ENCODE measurements around the gene MSTN. TPM values are rescaled to one million over a fixed set of nuclear protein-coding genes. Genes with fewer than 3 reads are reported as not detected.

The MSTN gene
- total RNA-seq, 2 experiments from 2014 or later, result not detected

DNA sequence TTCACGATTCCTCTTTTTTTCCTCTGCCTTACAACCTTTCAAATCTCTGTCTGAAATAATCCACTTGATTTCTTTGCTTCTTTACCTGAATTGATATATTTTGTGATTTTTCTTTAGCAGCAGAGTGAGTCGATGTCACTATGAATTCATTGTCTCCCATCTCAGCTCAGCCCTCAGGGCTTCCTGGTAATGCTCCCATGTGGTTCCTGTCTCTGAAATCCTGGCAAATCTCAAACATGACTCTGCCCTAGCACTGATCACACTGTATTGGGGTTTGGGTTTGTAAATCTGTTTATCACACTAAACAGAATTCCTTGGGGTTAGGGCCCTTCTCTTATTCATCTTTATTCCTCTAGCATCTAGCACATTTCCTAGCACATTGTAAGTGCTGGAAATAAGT is 43.0 kb upstream of the MSTN start:
- no peak for DNase-seq
- H3K4me1 ChIP-seq (ENCODE audit: insufficient read depth, low read length), result no peaks in the 10 kb centered on the region
- ChIA-PET CTCF (no interaction called here), POLR2A (no interaction called here)
- H3K27me3 Mint-ChIP-seq, result peaks cover 7% of the 10 kb centered on the region
- H3K27me3 ChIP-seq (ENCODE audit: control insufficient read depth in 1 of 2, insufficient read depth in 2 of 2, low read length in 2 of 2), result no peaks in the 10 kb centered on the region
- no peak for ATAC-seq (ENCODE audit: poor library complexity)
- no peaks in the 10 kb centered on the region for H3K36me3 Mint-ChIP-seq (ENCODE audit: low read depth)
- TF ChIP-seq, protein P1, sequence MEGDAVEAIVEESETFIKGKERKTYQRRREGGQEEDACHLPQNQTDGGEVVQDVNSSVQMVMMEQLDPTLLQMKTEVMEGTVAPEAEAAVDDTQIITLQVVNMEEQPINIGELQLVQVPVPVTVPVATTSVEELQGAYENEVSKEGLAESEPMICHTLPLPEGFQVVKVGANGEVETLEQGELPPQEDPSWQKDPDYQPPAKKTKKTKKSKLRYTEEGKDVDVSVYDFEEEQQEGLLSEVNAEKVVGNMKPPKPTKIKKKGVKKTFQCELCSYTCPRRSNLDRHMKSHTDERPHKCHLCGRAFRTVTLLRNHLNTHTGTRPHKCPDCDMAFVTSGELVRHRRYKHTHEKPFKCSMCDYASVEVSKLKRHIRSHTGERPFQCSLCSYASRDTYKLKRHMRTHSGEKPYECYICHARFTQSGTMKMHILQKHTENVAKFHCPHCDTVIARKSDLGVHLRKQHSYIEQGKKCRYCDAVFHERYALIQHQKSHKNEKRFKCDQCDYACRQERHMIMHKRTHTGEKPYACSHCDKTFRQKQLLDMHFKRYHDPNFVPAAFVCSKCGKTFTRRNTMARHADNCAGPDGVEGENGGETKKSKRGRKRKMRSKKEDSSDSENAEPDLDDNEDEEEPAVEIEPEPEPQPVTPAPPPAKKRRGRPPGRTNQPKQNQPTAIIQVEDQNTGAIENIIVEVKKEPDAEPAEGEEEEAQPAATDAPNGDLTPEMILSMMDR (IDR thresholded peaks at IDR 0.05), result no peak
- H3K4me1 Mint-ChIP-seq (ENCODE audit: low read depth), result no peaks in the 10 kb centered on the region
- H3K4me3 ChIP-seq (ENCODE audit: low read length), result no peak overlapping the region
- H3K9me3 ChIP-seq (ENCODE audit: control insufficient read depth in 1 of 2, insufficient read depth in 1 of 2, low read length in 2 of 2), result peaks cover 0 to 5% of the 10 kb centered on the region in 2 experiments
- no peak overlapping the region for H3K4me3 Mint-ChIP-seq
- H3K36me3 ChIP-seq (ENCODE audit: insufficient read depth, low read length), result no peaks in the 10 kb centered on the region
- intact Hi-C loops (cut with DNase I, micrococcal nuclease), result no loop called here
- no peak overlapping the region for H3K27ac ChIP-seq (ENCODE audit: low read depth in 1 of 2, low read length in 2 of 2)
- peaks cover 3% of the 10 kb centered on the region for H3K9me3 Mint-ChIP-seq
- H3K27ac Mint-ChIP-seq, result no peak overlapping the region

DNA sequence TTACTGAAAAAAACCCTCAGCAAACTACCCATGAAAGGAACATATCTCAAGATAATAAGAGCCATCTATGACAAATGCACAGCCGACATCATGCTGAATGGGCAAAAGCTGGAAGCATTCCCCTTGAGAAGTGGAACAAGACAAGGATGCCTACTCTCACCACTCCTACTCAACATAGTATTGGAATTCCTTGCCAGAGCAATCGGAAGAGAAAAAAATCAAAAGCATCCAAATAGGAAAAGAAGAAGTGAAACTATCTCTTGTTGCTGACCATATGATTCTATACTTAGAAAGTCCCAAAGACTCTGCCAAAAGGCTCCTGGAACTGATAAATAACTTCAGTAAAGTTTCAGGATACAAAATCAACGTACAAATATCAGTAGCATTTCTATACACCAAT is 40.6 kb upstream of the MSTN start:
- H3K27ac ChIP-seq (ENCODE audit: low read depth in 1 of 2, low read length in 2 of 2), result no peak overlapping the region
- POLR2A ChIA-PET, result no interaction called here
- no peaks in the 10 kb centered on the region for H3K36me3 Mint-ChIP-seq (ENCODE audit: low read depth)
- H3K27me3 ChIP-seq (ENCODE audit: control insufficient read depth in 1 of 2, insufficient read depth in 2 of 2, low read length in 2 of 2), result no peaks in the 10 kb centered on the region
- H3K27me3 Mint-ChIP-seq, result peaks cover 7% of the 10 kb centered on the region
- no peak overlapping the region for H3K4me3 Mint-ChIP-seq
- H3K36me3 ChIP-seq (ENCODE audit: insufficient read depth, low read length), result no peaks in the 10 kb centered on the region
- H3K4me1 ChIP-seq (ENCODE audit: insufficient read depth, low read length), result no peaks in the 10 kb centered on the region
- H3K9me3 ChIP-seq (ENCODE audit: control insufficient read depth in 1 of 2, insufficient read depth in 1 of 2, low read length in 2 of 2), result peaks cover 0 to 5% of the 10 kb centered on the region in 2 experiments
- no peak overlapping the region for H3K4me3 ChIP-seq (ENCODE audit: low read length)
- CTCF ChIA-PET, result no interaction called here
- DNase-seq, result no peak
- H3K27ac Mint-ChIP-seq, result no peak overlapping the region
- no peaks in the 10 kb centered on the region for H3K4me1 Mint-ChIP-seq (ENCODE audit: low read depth)
- TF ChIP-seq, protein P1 (IDR thresholded peaks at IDR 0.05), result no peak
- intact Hi-C loops (cut with DNase I, micrococcal nuclease), result no loop called here
- H3K9me3 Mint-ChIP-seq, result peaks cover 3% of the 10 kb centered on the region
- no peak for ATAC-seq (ENCODE audit: poor library complexity)

DNA sequence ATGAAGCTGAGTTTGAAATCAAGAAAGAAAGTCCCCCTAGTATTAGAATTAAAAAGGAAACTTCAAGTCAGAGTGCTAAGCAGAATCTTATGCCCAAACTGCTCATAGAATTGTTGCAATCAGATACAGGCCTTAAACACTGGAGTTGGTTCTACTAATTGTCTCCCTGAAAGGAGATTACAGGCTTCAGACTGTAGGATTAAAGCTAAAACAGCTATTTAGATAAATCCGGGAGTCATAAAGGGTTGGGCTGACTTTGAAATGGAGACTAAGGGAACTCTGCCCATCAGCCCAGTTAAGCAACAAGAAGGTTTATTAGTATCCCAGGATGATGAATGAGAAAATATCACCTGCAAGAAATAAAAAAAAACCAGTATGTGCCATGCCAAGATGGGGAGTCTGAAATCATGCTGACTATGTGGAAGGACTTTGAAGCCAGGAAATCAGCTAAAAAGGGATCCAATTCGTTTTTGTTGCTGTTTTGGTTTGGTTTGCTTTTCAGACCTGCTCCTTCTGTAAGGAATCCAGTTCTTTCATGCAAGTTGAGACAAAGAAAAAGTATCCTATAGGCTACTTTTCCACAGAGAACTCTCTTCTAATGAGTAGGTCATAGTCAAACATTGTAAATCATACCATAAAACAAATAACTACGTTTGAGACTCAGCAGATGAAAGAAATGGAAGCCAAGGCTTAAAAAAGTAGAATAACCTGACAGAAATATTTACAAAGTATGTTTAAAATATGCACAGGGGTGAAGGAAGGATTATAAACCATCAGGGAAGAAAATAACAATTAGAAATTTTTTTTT is 37.6 kb upstream of the MSTN start:
- no peaks in the 10 kb centered on the region for H3K4me1 ChIP-seq (ENCODE audit: insufficient read depth, low read length)
- no peak overlapping the region for H3K27ac ChIP-seq (ENCODE audit: low read depth in 1 of 2, low read length in 2 of 2)
- intact Hi-C loops (cut with DNase I, micrococcal nuclease), result no loop called here
- ChIA-PET CTCF (no interaction called here), POLR2A (no interaction called here)
- TF ChIP-seq, protein P1 (IDR thresholded peaks at IDR 0.05), result no peak
- Mint-ChIP-seq H3K4me1 (ENCODE audit: low read depth) (no peaks in the 10 kb centered on the region), H3K27ac (no peak overlapping the region), H3K36me3 (ENCODE audit: low read depth) (no peaks in the 10 kb centered on the region), H3K27me3 (peaks cover 7% of the 10 kb centered on the region), H3K4me3 (no peak overlapping the region), H3K9me3 (peaks cover 3% of the 10 kb centered on the region)
- H3K27me3 ChIP-seq (ENCODE audit: control insufficient read depth in 1 of 2, insufficient read depth in 2 of 2, low read length in 2 of 2), result no peaks in the 10 kb centered on the region
- H3K36me3 ChIP-seq (ENCODE audit: insufficient read depth, low read length), result no peaks in the 10 kb centered on the region
- peaks cover 0 to 5% of the 10 kb centered on the region in 2 experiments for H3K9me3 ChIP-seq (ENCODE audit: control insufficient read depth in 1 of 2, insufficient read depth in 1 of 2, low read length in 2 of 2)
- ATAC-seq (ENCODE audit: poor library complexity) (no peak), DNase-seq (no peak)
- H3K4me3 ChIP-seq (ENCODE audit: low read length), result no peak overlapping the region
